Ishikawa (cell line): ENCODE data around the gene ARIH1.

ENCODE experiments used
- CEBPB ChIP-seq: IDR thresholded peaks from 2 replicates; pipeline ENCODE4 v1.6.1; 2012
- CREB1 ChIP-seq: IDR thresholded peaks from 2 replicates; pipeline ENCODE4 v1.6.1; 2012; ENCODE audit warnings: low read depth
- EGR1 ChIP-seq: IDR thresholded peaks from 2 replicates; pipeline ENCODE4 v1.6.1; 2012
- EP300 ChIP-seq: IDR thresholded peaks from 2 replicates; pipeline ENCODE4 v1.6.1; 2012; ENCODE audit warnings: borderline replicate concordance
- FOXM1 ChIP-seq: IDR thresholded peaks from 2 replicates; pipeline ENCODE4 v1.6.1; 2012; ENCODE audit warnings: low read depth, borderline replicate concordance
- MAX ChIP-seq: IDR thresholded peaks from 2 replicates; pipeline ENCODE4 v1.6.1; 2012
- NFIC ChIP-seq: IDR thresholded peaks from 2 replicates; pipeline ENCODE4 v1.6.1; 2012
- RAD21 ChIP-seq: IDR thresholded peaks from 2 replicates; pipeline ENCODE4 v1.6.1; 2012; ENCODE audit warnings: low read depth
- REST ChIP-seq: IDR thresholded peaks from 2 replicates; pipeline ENCODE4 v1.6.1; 2012; ENCODE audit warnings: low read depth, mild to moderate bottlenecking
- TAF1 ChIP-seq: IDR thresholded peaks from 2 replicates; pipeline ENCODE4 v1.6.1; 2012; ENCODE audit warnings: low read depth, mild to moderate bottlenecking
- TCF12 ChIP-seq: IDR thresholded peaks from 2 replicates; pipeline ENCODE4 v1.6.1; 2012; ENCODE audit warnings: low read depth
- TEAD4 ChIP-seq: IDR thresholded peaks from 2 replicates; pipeline ENCODE4 v1.6.1; 2012
- USF1 ChIP-seq: IDR thresholded peaks from 2 replicates; pipeline ENCODE4 v1.6.1; 2012
- YY1 ChIP-seq: IDR thresholded peaks from 2 replicates; pipeline ENCODE4 v1.6.1; 2012; ENCODE audit warnings: low read depth
- ZBTB7A ChIP-seq: IDR thresholded peaks from 2 replicates; pipeline ENCODE4 v1.6.1; 2012; ENCODE audit warnings: low read depth

ARIH1 gene

GRCh38 chr15:72456684-72457083 is 17.4 kb upstream of the ARIH1 start:
- TF ChIP-seq NFIC = no peak
- no peak for TF ChIP-seq YY1
- TF ChIP-seq ZBTB7A = no peak
- TF ChIP-seq TCF12 = no peak
- no peak for TF ChIP-seq EP300
- no peak for TF ChIP-seq FOXM1
- no peak for TF ChIP-seq MAX
- TF ChIP-seq CREB1 = no peak
- no peak for TF ChIP-seq USF1
- TF ChIP-seq REST = no peak
- TF ChIP-seq RAD21 = no peak
- TF ChIP-seq TAF1 = no peak
- TF ChIP-seq CEBPB = no peak
- no peak for TF ChIP-seq EGR1

- TF ChIP-seq ZBTB7A (no peak), REST (no peak), CREB1 (no peak), RAD21 (no peak)
These were observed 13.7 kb upstream of the ARIH1 start for GRCh38 chr15:72460402-72460801.

DNA sequence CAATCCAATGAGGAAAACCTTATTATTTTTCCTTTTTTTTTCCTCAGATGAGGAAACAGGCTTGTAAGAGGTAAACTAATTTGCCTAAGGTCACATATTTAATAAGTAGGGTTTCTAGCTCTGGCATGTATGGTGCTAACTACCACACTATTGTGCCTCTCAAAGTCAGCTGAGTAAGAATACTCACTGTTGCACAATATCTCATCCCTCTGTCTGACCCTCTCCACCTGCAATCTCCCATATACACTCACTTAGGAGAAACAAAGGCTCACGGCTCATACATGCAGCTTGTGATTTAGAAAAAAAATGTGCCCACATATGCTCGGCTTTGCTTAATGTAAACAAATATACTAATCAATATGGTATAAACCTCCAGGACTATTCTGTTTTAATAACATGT is 10.4 kb upstream of the ARIH1 start:
- TF ChIP-seq CREB1 = no peak
- no peak for TF ChIP-seq USF1
- no peak for TF ChIP-seq TEAD4
- TF ChIP-seq RAD21 = no peak
- no peak for TF ChIP-seq YY1
- no peak for TF ChIP-seq NFIC
- TF ChIP-seq EP300 = no peak
- TF ChIP-seq REST = no peak
- no peak for TF ChIP-seq EGR1
- no peak for TF ChIP-seq TAF1

DNA sequence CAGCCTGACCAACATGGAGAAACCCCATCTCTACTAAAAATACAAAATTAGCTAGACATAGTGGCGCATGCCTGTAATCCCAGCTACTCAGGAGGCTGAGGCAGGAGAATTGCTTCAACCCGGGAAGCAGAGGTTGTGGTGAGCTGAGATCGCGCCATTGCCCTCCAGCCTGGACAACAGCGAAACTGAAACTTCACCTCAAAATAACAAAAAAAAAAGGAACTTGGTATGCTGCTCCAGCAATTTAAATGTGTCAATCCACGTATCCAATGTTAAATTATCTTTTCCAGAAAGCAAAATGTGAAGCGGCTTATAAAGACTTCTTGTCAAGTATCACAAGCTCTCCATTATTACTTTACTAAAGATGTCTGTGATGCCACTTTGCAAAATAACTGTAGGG is 9.9 kb upstream of the ARIH1 start:
- TF ChIP-seq TCF12 (no peak), EP300 (no peak), ZBTB7A (no peak), MAX (no peak), TEAD4 (no peak), NFIC (no peak), EGR1 (no peak), REST (no peak), USF1 (no peak), YY1 (no peak)
